CD14-positive monocyte (primary cell): ENCODE data around the gene CPB2. TPM values are rescaled to one million over a fixed set of nuclear protein-coding genes. Genes with fewer than 3 reads are reported as not detected.

Experiments used
- DNase-seq, 3 donors: peaks; one replicate each; pipeline ENCODE4 v3.0.0-alpha.2; 2011 to 2022
- H2AFZ ChIP-seq: 2 replicates; pipeline ENCODE4 v1.6.0; 2012; ENCODE audit warnings: mild to moderate bottlenecking, low read depth, low read length, inconsistent platforms; ENCODE audit not compliant: insufficient read depth, poor library complexity, severe bottlenecking
- H3K27ac ChIP-seq, 2 donors: 1 replicate in 1 of 2; 2 replicates in 1 of 2; pipeline ENCODE4 v1.5.1; 2012 to 2013; ENCODE audit warnings: low read length in 2 of 2, control low read depth in 1 of 2, inconsistent platforms in 1 of 2, low read depth in 1 of 2, mild to moderate bottlenecking in 1 of 2
- H3K27me3 ChIP-seq, 2 donors: one replicate each; pipeline versions ENCODE4 v1.6.0 to v1.6.1; 2011 to 2013; ENCODE audit warnings: low read length in 2 of 2; ENCODE audit not compliant: control insufficient read depth in 2 of 2, insufficient read depth in 2 of 2
- H3K36me3 ChIP-seq, 2 donors: replicated peaks in 1 of 2; 1 replicate in 1 of 2; 2 replicates in 1 of 2; pipeline versions ENCODE4 v1.5.1 to v1.6.1; 2012 to 2013; ENCODE audit warnings: low read length in 2 of 2, control low read depth in 1 of 2, inconsistent platforms in 1 of 2, mild to moderate bottlenecking in 1 of 2; ENCODE audit not compliant: insufficient read depth in 2 of 2, control insufficient read depth in 1 of 2
- H3K4me1 ChIP-seq, 2 donors: 1 replicate in 1 of 2; 2 replicates in 1 of 2; pipeline versions ENCODE4 v1.5.1 to v1.6.1; 2012 to 2013; ENCODE audit warnings: low read length in 2 of 2, control low read depth in 1 of 2, inconsistent platforms in 1 of 2, mild to moderate bottlenecking in 1 of 2, moderate library complexity in 1 of 2; ENCODE audit not compliant: insufficient read depth in 2 of 2, control insufficient read depth in 1 of 2
- H3K4me2 ChIP-seq: replicated peaks from 2 replicates; pipeline ENCODE3; 2012; ENCODE audit warnings: low read length, moderate library complexity, mild to moderate bottlenecking; ENCODE audit not compliant: poor library complexity, severe bottlenecking; ENCODE audit errors: extremely low read depth
- H3K4me3 ChIP-seq, 3 experiments: fragments of 200-600 bp in 1 of 3; sonication (generic) in 1 of 3; replicated peaks in 1 of 3; 1 replicate in 2 of 3; 2 replicates in 1 of 3; pipeline ENCODE4 v1.5.1; 2011 to 2013; ENCODE audit warnings: low read length in 3 of 3, mild to moderate bottlenecking in 3 of 3, control low read depth in 2 of 3, low read depth in 2 of 3, inconsistent platforms in 1 of 3, moderate library complexity in 1 of 3
- H3K79me2 ChIP-seq: 2 replicates; pipeline ENCODE4 v1.6.0; 2012; ENCODE audit warnings: mild to moderate bottlenecking, control low read depth, inconsistent platforms, low read length, moderate library complexity; ENCODE audit not compliant: insufficient read depth
- H3K9ac ChIP-seq: 2 replicates; pipeline ENCODE4 v1.6.0; 2017; ENCODE audit warnings: low read length, mild to moderate bottlenecking; ENCODE audit not compliant: insufficient read depth, poor library complexity, severe bottlenecking
- H3K9me3 ChIP-seq, 2 donors: replicated peaks in 1 of 2; 1 replicate in 1 of 2; 2 replicates in 1 of 2; pipeline versions ENCODE4 v1.5.1 to v1.6.1; 2012 to 2013; ENCODE audit warnings: low read length in 2 of 2, control low read depth in 1 of 2; ENCODE audit not compliant: control insufficient read depth in 1 of 2, insufficient read depth in 1 of 2
- H4K20me1 ChIP-seq: 2 replicates; pipeline ENCODE4 v1.6.0; 2012; ENCODE audit warnings: mild to moderate bottlenecking, low read length, control low read depth, moderate library complexity; ENCODE audit not compliant: insufficient read depth
- H3K27ac Mint-ChIP-seq, 7 donors: one replicate each; pipeline ENCODE4 v1.8.0; 2020; ENCODE audit warnings: mild to moderate bottlenecking in 7 of 7, mixed read lengths in 7 of 7, moderate library complexity in 6 of 7, inconsistent platforms in 2 of 7
- H3K27me3 Mint-ChIP-seq, 3 donors: one replicate each; pipeline ENCODE4 v1.8.0; 2021 to 2022; ENCODE audit warnings: low read depth in 3 of 3, mild to moderate bottlenecking in 3 of 3, mixed read lengths in 3 of 3, moderate library complexity in 3 of 3, inconsistent platforms in 1 of 3
- H3K36me3 Mint-ChIP-seq, 2 donors: one replicate each; pipeline ENCODE4 v1.8.0; 2020; ENCODE audit warnings: mixed read lengths in 2 of 2, inconsistent platforms in 1 of 2, mild to moderate bottlenecking in 1 of 2
- H3K4me1 Mint-ChIP-seq: one replicate; pipeline ENCODE4 v1.8.0; 2020; ENCODE audit warnings: mild to moderate bottlenecking, mixed read lengths
- H3K4me3 Mint-ChIP-seq, 2 donors: one replicate each; pipeline ENCODE4 v1.8.0; 2020; ENCODE audit warnings: mild to moderate bottlenecking in 2 of 2, mixed read lengths in 2 of 2, moderate library complexity in 1 of 2
- H3K9me3 Mint-ChIP-seq, 7 donors: one replicate each; pipeline ENCODE4 v1.8.0; 2020 to 2022; ENCODE audit warnings: mixed read lengths in 7 of 7, mild to moderate bottlenecking in 6 of 7, moderate library complexity in 6 of 7, inconsistent platforms in 2 of 7
- CTCF ChIP-seq: fragments of 200-600 bp; IDR thresholded peaks from one replicate; pipeline ENCODE4 v1.8.0; 2022; ENCODE audit warnings: antibody characterized with exemption, mild to moderate bottlenecking
- WGBS: methylation state at CpG from one replicate; pipeline ENCODE4 v1.1.5; 2013; ENCODE audit warnings: missing lambda C conversion rate; ENCODE audit not compliant: insufficient coverage; 5-methylcytosine and 5-hydroxymethylcytosine counted together
- intact Hi-C, 2 donors: fragments of 100-400 bp; cut with micrococcal nuclease; formaldehyde crosslinking; loops; one replicate each; pipeline versions ENCODE4 v1.15.0 to v1.15.1; 2023
- polyA plus RNA-seq, 3 donors: library from polyadenylated mRNA; depleted of rRNA in 1 of 3; unstranded in 2 of 3; stranded (reverse) in 1 of 3; fragments of 300-500 nt in 2 of 3; fragments of >200 nt in 1 of 3; fragmentation: Illumina TruSeq in 2 of 3; gene quantifications; 1 replicate in 2 of 3; 2 replicates in 1 of 3; pipeline ENCODE4 v1.2.3, GENCODE V29; 2012 to 2021

CPB2 gene
- polyA plus RNA-seq, 3 donors: 0.15 to 0.18 TPM; not detected in 1

- Histone ChIP-seq H4K20me1 (no peaks in the 10 kb centered on the region), H2AFZ (no peak overlapping the region), H3K4me3 (no peak overlapping the region), H3K4me1 (peaks cover 26 to 31% of the 10 kb centered on the region in 2 donors), H3K27me3 (no peaks in the 10 kb centered on the region), H3K9ac (no peak overlapping the region), H3K27ac (no peak overlapping the region), H3K9me3 (no peaks in the 10 kb centered on the region), H3K4me2 (no peak overlapping the region), H3K79me2 (no peaks in the 10 kb centered on the region), H3K36me3 (no peaks in the 10 kb centered on the region)
- Mint-ChIP-seq H3K4me3 (no peak overlapping the region), H3K36me3 (no peaks in the 10 kb centered on the region), H3K27ac (peak overlapping the region in 2 of 7 donors; percentile 7 to 51), H3K27me3 (peaks cover 0 to 2% (median 0%) of the 10 kb centered on the region in 3 donors), H3K4me1 (peaks cover 38% of the 10 kb centered on the region), H3K9me3 (no peaks in the 10 kb centered on the region)
- no peak for DNase-seq
- TF ChIP-seq CTCF: no peak
- intact Hi-C loops: no loop called here
These were observed 2.6 kb downstream of the CPB2 start for GRCh38 chr13:46102255-46102605.

DNA sequence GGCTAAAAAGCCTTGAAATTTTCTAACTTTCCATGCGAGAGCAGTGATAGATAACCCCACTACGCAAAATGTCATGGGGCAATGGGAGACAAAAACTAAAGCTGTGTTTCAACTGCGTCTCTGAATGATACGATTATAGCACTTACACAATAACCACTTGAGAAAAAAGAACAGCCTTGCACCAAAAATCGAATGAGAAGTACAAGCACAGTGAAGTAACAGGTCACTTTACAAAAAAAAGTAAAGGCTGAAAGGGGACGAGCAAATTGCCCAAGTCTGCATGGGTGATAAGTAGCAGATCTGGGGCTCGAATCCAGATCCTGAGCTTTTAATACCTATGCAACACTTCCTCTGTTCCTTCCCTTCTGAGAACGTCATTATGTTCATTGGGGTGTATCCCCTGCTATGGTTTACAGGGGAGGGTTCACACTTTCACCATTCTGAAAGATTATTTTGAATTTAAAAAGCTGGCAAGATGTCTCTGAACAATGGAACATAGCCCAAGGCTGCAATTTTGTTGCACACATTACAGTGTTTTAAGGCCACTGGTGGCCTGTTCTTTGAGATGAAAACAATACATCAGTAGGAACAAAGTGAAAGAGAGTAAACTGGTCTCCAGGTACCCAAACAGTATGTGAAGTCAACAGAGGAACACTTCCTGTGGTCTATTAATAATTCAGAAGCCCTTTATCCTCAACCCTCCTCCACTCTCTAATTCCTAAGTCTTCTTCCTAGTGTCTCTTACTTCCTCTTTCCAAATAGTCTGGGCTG is 3.2 kb downstream of the CPB2 start:
- peak in 2 of 3 donors; percentile 41 to 47 for DNase-seq
- Mint-ChIP-seq H3K27me3 (peaks cover 0 to 2% (median 0%) of the 10 kb centered on the region in 3 donors), H3K4me1 (peaks cover 33% of the 10 kb centered on the region), H3K27ac (peak overlapping the region in 4 of 7 donors; percentile 2 to 51 (median 18)), H3K9me3 (no peaks in the 10 kb centered on the region), H3K36me3 (no peaks in the 10 kb centered on the region), H3K4me3 (peak overlapping the region in 1 of 2 donors; percentile 48)
- Histone ChIP-seq H3K27me3 (no peaks in the 10 kb centered on the region), H2AFZ (no peak overlapping the region), H3K4me3 (peak overlapping the region in 1 of 3 experiments; percentile 21), H3K4me2 (peak overlapping the region; percentile 37), H3K36me3 (no peaks in the 10 kb centered on the region), H4K20me1 (no peaks in the 10 kb centered on the region), H3K9me3 (no peaks in the 10 kb centered on the region), H3K4me1 (peaks cover 26 to 31% of the 10 kb centered on the region in 2 donors), H3K27ac (no peak overlapping the region), H3K79me2 (no peaks in the 10 kb centered on the region), H3K9ac (no peak overlapping the region)
- intact Hi-C loops: no loop called here
- WGBS: 35% methylated on average over 3 of the region's 8 CpGs
- no peak for TF ChIP-seq CTCF
